ENCODE results near the gene C21orf58.

Gene C21orf58

GRCh38 chr21:46274797-46275390 lies 48.8 kb downstream of the C21orf58 start:
- Mint-ChIP-seq H3K9me3 (ENCODE audit: low read depth) (no peaks in the 10 kb centered on the region), H3K4me3 (no peak overlapping the region), H3K27ac (no peak overlapping the region), H3K27me3 (no peaks in the 10 kb centered on the region), H3K4me1 (ENCODE audit: low read depth) (peaks cover 9% of the 10 kb centered on the region), H3K36me3 (peaks cover 10% of the 10 kb centered on the region)

GRCh38 chr21:46273341-46273740 lies 50.3 kb downstream of the C21orf58 start:
- Mint-ChIP-seq H3K36me3 (peaks cover 10% of the 10 kb centered on the region), H3K27ac (no peak overlapping the region), H3K4me3 (no peak overlapping the region), H3K27me3 (no peaks in the 10 kb centered on the region), H3K4me1 (ENCODE audit: low read depth) (peaks cover 3% of the 10 kb centered on the region), H3K9me3 (ENCODE audit: low read depth) (no peaks in the 10 kb centered on the region)

GRCh38 chr21:46269466-46269865 lies 54.2 kb downstream of the C21orf58 start:
- H3K36me3 Mint-ChIP-seq, result peaks cover 5% of the 10 kb centered on the region
- no peaks in the 10 kb centered on the region for H3K4me1 Mint-ChIP-seq (ENCODE audit: low read depth)
- no peak overlapping the region for H3K27ac Mint-ChIP-seq
- no peak overlapping the region for H3K4me3 Mint-ChIP-seq
- no peaks in the 10 kb centered on the region for H3K27me3 Mint-ChIP-seq
- H3K9me3 Mint-ChIP-seq (ENCODE audit: low read depth), result no peaks in the 10 kb centered on the region

GRCh38 chr21:46268371-46268770 lies 55.3 kb downstream of the C21orf58 start:
- no peaks in the 10 kb centered on the region for H3K9me3 Mint-ChIP-seq (ENCODE audit: low read depth)
- no peaks in the 10 kb centered on the region for H3K27me3 Mint-ChIP-seq
- no peaks in the 10 kb centered on the region for H3K4me1 Mint-ChIP-seq (ENCODE audit: low read depth)
- no peak overlapping the region for H3K4me3 Mint-ChIP-seq
- H3K27ac Mint-ChIP-seq, result no peak overlapping the region
- peaks cover 1% of the 10 kb centered on the region for H3K36me3 Mint-ChIP-seq

- Mint-ChIP-seq H3K4me1 (ENCODE audit: low read depth) (no peaks in the 10 kb centered on the region), H3K36me3 (peaks cover 2% of the 10 kb centered on the region), H3K27ac (no peak overlapping the region), H3K4me3 (no peak overlapping the region), H3K9me3 (ENCODE audit: low read depth) (no peaks in the 10 kb centered on the region), H3K27me3 (no peaks in the 10 kb centered on the region)
Observed at GRCh38 chr21:46266946-46267345, 56.7 kb downstream of the C21orf58 start.

- Mint-ChIP-seq H3K36me3 (peaks cover 5% of the 10 kb centered on the region), H3K27ac (no peak overlapping the region), H3K4me3 (no peak overlapping the region), H3K27me3 (no peaks in the 10 kb centered on the region), H3K9me3 (ENCODE audit: low read depth) (no peaks in the 10 kb centered on the region), H3K4me1 (ENCODE audit: low read depth) (no peaks in the 10 kb centered on the region)
Observed at GRCh38 chr21:46265736-46266525, 57.7 kb downstream of the C21orf58 start.

- H3K36me3 Mint-ChIP-seq, result peaks cover 6% of the 10 kb centered on the region
- H3K27ac Mint-ChIP-seq, result no peak overlapping the region
- H3K4me3 Mint-ChIP-seq, result no peak overlapping the region
- no peaks in the 10 kb centered on the region for H3K9me3 Mint-ChIP-seq (ENCODE audit: low read depth)
- no peaks in the 10 kb centered on the region for H3K27me3 Mint-ChIP-seq
- H3K4me1 Mint-ChIP-seq (ENCODE audit: low read depth), result no peaks in the 10 kb centered on the region
Observed at GRCh38 chr21:46264690-46265144, 59.0 kb downstream of the C21orf58 start.

GRCh38 chr21:46264046-46264689 lies 59.5 kb downstream of the C21orf58 start:
- Mint-ChIP-seq H3K4me3 (no peak overlapping the region), H3K9me3 (ENCODE audit: low read depth) (no peaks in the 10 kb centered on the region), H3K27ac (no peak overlapping the region), H3K36me3 (peaks cover 6% of the 10 kb centered on the region), H3K27me3 (no peaks in the 10 kb centered on the region), H3K4me1 (ENCODE audit: low read depth) (no peaks in the 10 kb centered on the region)

GRCh38 chr21:46256501-46256994 lies 67.1 kb downstream of the C21orf58 start:
- Mint-ChIP-seq H3K27ac (no peak overlapping the region), H3K27me3 (no peaks in the 10 kb centered on the region), H3K4me3 (no peak overlapping the region), H3K36me3 (peaks cover 21% of the 10 kb centered on the region), H3K9me3 (ENCODE audit: low read depth) (no peaks in the 10 kb centered on the region), H3K4me1 (ENCODE audit: low read depth) (peaks cover 25% of the 10 kb centered on the region)

GRCh38 chr21:46255758-46256337 lies 67.8 kb downstream of the C21orf58 start:
- peaks cover 17% of the 10 kb centered on the region for H3K36me3 Mint-ChIP-seq
- no peak overlapping the region for H3K4me3 Mint-ChIP-seq
- no peaks in the 10 kb centered on the region for H3K9me3 Mint-ChIP-seq (ENCODE audit: low read depth)
- no peak overlapping the region for H3K27ac Mint-ChIP-seq
- no peaks in the 10 kb centered on the region for H3K27me3 Mint-ChIP-seq
- peaks cover 30% of the 10 kb centered on the region for H3K4me1 Mint-ChIP-seq (ENCODE audit: low read depth)

GRCh38 chr21:46255166-46255565 lies 68.5 kb downstream of the C21orf58 start:
- Mint-ChIP-seq H3K27ac (peak overlapping the region; percentile 96), H3K4me1 (ENCODE audit: low read depth) (peaks cover 37% of the 10 kb centered on the region), H3K27me3 (no peaks in the 10 kb centered on the region), H3K4me3 (no peak overlapping the region), H3K9me3 (ENCODE audit: low read depth) (no peaks in the 10 kb centered on the region), H3K36me3 (peaks cover 18% of the 10 kb centered on the region)

- Mint-ChIP-seq H3K36me3 (peaks cover 23% of the 10 kb centered on the region), H3K4me1 (ENCODE audit: low read depth) (peaks cover 44% of the 10 kb centered on the region), H3K27ac (peak overlapping the region; percentile 96), H3K9me3 (ENCODE audit: low read depth) (no peaks in the 10 kb centered on the region), H3K27me3 (no peaks in the 10 kb centered on the region), H3K4me3 (peak overlapping the region; percentile 53)
Observed at GRCh38 chr21:46254208-46254975, 69.3 kb downstream of the C21orf58 start.

- Mint-ChIP-seq H3K4me1 (ENCODE audit: low read depth) (peaks cover 46% of the 10 kb centered on the region), H3K4me3 (peak overlapping the region; percentile 53), H3K9me3 (ENCODE audit: low read depth) (no peaks in the 10 kb centered on the region), H3K27me3 (no peaks in the 10 kb centered on the region), H3K27ac (peak overlapping the region; percentile 96), H3K36me3 (peaks cover 26% of the 10 kb centered on the region)
Observed at GRCh38 chr21:46253610-46254124, 70.0 kb downstream of the C21orf58 start.

- Mint-ChIP-seq H3K4me3 (no peak overlapping the region), H3K27me3 (no peaks in the 10 kb centered on the region), H3K4me1 (ENCODE audit: low read depth) (peaks cover 47% of the 10 kb centered on the region), H3K9me3 (ENCODE audit: low read depth) (no peaks in the 10 kb centered on the region), H3K27ac (peak overlapping the region; percentile 96), H3K36me3 (peaks cover 26% of the 10 kb centered on the region)
Observed at GRCh38 chr21:46252840-46253239, 70.8 kb downstream of the C21orf58 start.

All from activated naive CD8-positive, alpha-beta T cell (primary cell).